Heart left ventricle (tissue), 13 donors: ENCODE measurements around the gene DDAH2.

ENCODE experiments used
- POLR2A ChIP-seq, 2 donors: fragments of 450-650 bp; IDR thresholded peaks; one replicate each; pipeline ENCODE4 v1.6.1; 2017; ENCODE audit warnings: antibody characterized with exemption in 2 of 2, mild to moderate bottlenecking in 2 of 2, moderate library complexity in 2 of 2
- TF ChIP-seq, protein P1 (sequence below), 12 donors: fragments of 200-600 bp; sonication (generic) in 4 of 12; IDR thresholded peaks; one replicate each; pipeline versions ENCODE4 v1.5.0 to v1.8.0; 2018 to 2022; ENCODE audit warnings: antibody characterized with exemption in 12 of 12, mild to moderate bottlenecking in 5 of 12
- donor health status: ischemic (EF 13 %, LVEDD 7.1; RV severe dilation, severe dysfunction).
- donor health status: DM: no; HTN: yes; CAD: no.
- donor health status: DM: no; HTN: no; CAD: no.
- donor health status: ischemic (EF 25% LVEDD 6.9; RV normal size, moderate dysfunction).
- donor health status: ischemic (EF 25% LVEDD 5.7; RV mildly dilated, moderate dysfunction).
- donor health status: ischemic (EF 35%, LVEDD 5.7; RV mildly dilated, moderate dysfunction).
- donor health status: nonischemic (EF 11% LVEDD 7.7; RV severe dilation, severe dysfunction).
- donor health status: DM: yes; HTN: yes; CAD: no.
- donor health status: PGD.
- donor health status: ischemic (EF 29% LVEDD 5.4; RV normal size, mild dysfunction).
- donor health status: nonischemic (EF 23%, LVEDD 6.1; RV moderate dilation, normal function).

DNA sequence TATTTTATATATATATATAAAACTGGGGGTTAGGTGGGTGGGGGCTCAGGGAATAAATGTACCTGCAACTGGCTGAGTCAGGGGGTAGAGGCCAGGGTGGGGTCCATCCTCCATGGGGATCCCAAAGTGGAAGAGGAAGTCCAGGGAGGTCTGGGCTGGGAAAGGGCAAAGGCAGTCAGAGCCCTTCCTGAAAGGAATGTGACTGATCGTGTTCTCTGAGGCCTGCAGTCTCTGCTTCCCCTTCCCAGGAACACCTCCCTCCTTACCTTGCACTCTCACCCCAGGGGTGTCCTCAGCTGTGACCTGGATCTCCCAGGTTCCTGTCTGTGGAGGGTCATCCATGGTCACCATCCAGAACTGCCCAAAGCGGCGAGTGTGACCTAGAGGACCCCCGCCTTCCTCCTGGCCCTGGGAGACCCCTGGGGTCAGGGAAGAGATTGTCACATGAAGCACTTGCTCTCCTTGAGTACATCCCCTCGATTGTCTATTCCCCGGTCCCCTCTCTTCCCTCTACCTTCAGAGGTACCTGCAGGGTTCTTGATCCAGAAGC is 38.1 kb upstream of the DDAH2 start:
- TF ChIP-seq, protein P1, sequence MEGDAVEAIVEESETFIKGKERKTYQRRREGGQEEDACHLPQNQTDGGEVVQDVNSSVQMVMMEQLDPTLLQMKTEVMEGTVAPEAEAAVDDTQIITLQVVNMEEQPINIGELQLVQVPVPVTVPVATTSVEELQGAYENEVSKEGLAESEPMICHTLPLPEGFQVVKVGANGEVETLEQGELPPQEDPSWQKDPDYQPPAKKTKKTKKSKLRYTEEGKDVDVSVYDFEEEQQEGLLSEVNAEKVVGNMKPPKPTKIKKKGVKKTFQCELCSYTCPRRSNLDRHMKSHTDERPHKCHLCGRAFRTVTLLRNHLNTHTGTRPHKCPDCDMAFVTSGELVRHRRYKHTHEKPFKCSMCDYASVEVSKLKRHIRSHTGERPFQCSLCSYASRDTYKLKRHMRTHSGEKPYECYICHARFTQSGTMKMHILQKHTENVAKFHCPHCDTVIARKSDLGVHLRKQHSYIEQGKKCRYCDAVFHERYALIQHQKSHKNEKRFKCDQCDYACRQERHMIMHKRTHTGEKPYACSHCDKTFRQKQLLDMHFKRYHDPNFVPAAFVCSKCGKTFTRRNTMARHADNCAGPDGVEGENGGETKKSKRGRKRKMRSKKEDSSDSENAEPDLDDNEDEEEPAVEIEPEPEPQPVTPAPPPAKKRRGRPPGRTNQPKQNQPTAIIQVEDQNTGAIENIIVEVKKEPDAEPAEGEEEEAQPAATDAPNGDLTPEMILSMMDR (IDR thresholded peaks at IDR 0.05), result no peak
- no peak for TF ChIP-seq POLR2A (IDR thresholded peaks at IDR 0.05)
